HEK293 (cell line): ENCODE results near the gene TGFBRAP1.

Source experiments
- FEZF1 ChIP-seq: fragments of 450-650 bp; formaldehyde crosslinking; IDR thresholded peaks from 2 replicates; pipeline ENCODE4 v1.5.1; 2016; ENCODE audit warnings: missing biosample characterization, missing genetic modification characterization
- REPIN1 ChIP-seq: fragments of 450-650 bp; formaldehyde crosslinking; IDR thresholded peaks from 2 replicates; pipeline ENCODE4 v1.5.1; 2017; ENCODE audit warnings: missing biosample characterization, missing genetic modification characterization, low read depth
- ZFP69B ChIP-seq: fragments of 450-650 bp; formaldehyde crosslinking; IDR thresholded peaks from 2 replicates; pipeline ENCODE4 v1.5.1; 2016; ENCODE audit warnings: missing biosample characterization, missing genetic modification characterization
- ZNF138 ChIP-seq: fragments of 450-650 bp; formaldehyde crosslinking; IDR thresholded peaks from 2 replicates; pipeline ENCODE4 v1.5.1; 2016; ENCODE audit warnings: missing biosample characterization, missing genetic modification characterization, borderline replicate concordance
- ZNF174 ChIP-seq: fragments of 450-650 bp; formaldehyde crosslinking; IDR thresholded peaks from 2 replicates; pipeline ENCODE4 v1.5.0; 2017; ENCODE audit warnings: missing biosample characterization, mild to moderate bottlenecking, missing genetic modification characterization
- ZNF211 ChIP-seq: fragments of 450-650 bp; formaldehyde crosslinking; IDR thresholded peaks from 2 replicates; pipeline ENCODE4 v1.5.1; 2016; ENCODE audit warnings: low read depth, missing biosample characterization, missing genetic modification characterization
- ZNF514 ChIP-seq: fragments of 450-650 bp; formaldehyde crosslinking; IDR thresholded peaks from 2 replicates; pipeline ENCODE4 v1.5.1; 2016; ENCODE audit warnings: missing biosample characterization, missing genetic modification characterization
- TF ChIP-seq, protein P1 (sequence below): sonication (generic); formaldehyde crosslinking; IDR thresholded peaks from 2 replicates; pipeline ENCODE4 v1.8.1; 2022; ENCODE audit warnings: mild to moderate bottlenecking, moderate library complexity, missing genetic modification reagents
- TF ChIP-seq, protein P2 (sequence below): fragments of 450-650 bp; formaldehyde crosslinking; IDR thresholded peaks from 2 replicates; pipeline ENCODE4 v1.5.1; 2016; ENCODE audit warnings: missing biosample characterization, missing genetic modification characterization

DNA sequence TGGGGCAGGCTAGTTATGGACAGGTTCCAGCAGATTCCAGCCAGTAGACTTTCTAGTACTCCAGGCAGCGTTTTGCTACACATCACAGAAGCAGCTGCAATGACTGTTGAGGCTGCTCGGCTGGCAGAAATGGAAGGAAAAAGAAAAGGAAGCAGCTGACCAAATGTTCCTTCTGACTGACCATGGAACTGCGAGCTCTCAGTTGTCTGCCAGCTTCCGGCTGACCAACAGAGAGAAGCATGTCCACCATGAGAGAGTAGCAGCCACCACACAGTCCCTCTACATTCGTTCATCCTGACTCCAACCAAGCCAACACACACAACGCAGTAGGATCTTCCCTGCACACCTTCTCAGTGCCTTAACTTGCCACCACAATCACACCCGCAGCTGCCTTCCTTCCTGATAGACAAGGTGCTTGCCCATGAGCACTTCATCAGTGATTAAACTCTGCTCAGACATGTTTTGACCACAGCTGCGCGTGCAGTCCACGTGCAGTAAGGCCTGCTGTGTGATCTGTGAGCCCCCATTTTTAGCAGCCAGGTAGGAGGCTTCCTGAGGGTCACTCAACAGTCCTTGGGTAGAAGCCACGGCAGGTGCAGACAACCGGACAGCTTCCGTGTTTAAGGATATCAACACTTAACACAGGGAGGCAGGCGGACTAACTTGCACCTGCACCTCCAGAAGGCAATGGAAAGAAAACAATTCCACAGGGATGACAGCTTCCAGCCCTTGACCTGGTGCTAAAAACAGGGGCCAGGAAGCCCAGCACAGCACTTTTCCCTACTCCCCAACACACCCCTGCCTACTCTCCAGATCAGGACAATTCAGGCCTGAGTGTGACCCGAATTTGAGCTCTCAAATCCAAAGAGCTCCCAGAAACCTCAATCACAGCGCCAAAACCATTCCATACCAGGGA lies 996 bp downstream of the TGFBRAP1 start:
- TF ChIP-seq, protein P1, sequence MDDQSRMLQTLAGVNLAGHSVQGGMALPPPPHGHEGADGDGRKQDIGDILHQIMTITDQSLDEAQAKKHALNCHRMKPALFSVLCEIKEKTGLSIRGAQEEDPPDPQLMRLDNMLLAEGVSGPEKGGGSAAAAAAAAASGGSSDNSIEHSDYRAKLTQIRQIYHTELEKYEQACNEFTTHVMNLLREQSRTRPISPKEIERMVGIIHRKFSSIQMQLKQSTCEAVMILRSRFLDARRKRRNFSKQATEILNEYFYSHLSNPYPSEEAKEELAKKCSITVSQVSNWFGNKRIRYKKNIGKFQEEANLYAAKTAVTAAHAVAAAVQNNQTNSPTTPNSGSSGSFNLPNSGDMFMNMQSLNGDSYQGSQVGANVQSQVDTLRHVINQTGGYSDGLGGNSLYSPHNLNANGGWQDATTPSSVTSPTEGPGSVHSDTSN (CRISPR knock-in tag): no peak
- TF ChIP-seq ZNF138 (tag by site-specific recombination) (no peak), ZNF174 (tag by site-specific recombination) (no peak), REPIN1 (no peak), FEZF1 (no peak), ZNF211 (tag by site-specific recombination) (no peak), ZNF514 (no peak), ZFP69B (tag by site-specific recombination) (no peak)
- TF ChIP-seq, protein P2, sequence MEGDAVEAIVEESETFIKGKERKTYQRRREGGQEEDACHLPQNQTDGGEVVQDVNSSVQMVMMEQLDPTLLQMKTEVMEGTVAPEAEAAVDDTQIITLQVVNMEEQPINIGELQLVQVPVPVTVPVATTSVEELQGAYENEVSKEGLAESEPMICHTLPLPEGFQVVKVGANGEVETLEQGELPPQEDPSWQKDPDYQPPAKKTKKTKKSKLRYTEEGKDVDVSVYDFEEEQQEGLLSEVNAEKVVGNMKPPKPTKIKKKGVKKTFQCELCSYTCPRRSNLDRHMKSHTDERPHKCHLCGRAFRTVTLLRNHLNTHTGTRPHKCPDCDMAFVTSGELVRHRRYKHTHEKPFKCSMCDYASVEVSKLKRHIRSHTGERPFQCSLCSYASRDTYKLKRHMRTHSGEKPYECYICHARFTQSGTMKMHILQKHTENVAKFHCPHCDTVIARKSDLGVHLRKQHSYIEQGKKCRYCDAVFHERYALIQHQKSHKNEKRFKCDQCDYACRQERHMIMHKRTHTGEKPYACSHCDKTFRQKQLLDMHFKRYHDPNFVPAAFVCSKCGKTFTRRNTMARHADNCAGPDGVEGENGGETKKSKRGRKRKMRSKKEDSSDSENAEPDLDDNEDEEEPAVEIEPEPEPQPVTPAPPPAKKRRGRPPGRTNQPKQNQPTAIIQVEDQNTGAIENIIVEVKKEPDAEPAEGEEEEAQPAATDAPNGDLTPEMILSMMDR (tag by site-specific recombination): 0 out of 2 replicates have a peak, but pooled peaks have one; percentile 7
